Measurements from ENCODE around the gene MFN2. TPM values are rescaled to one million over a fixed set of nuclear protein-coding genes. Genes with fewer than 3 reads are reported as not detected.

The MFN2 gene
- polyA plus RNA-seq, 1 of the 3 experiments (the other 2 are of a cell fraction) = 43.2 TPM

- Histone ChIP-seq H3K4me1 (ENCODE audit: control insufficient read depth in 1 of 2, insufficient read depth in 2 of 2, low read depth in 1 of 2, low read length in 1 of 2) (no peaks in the 10 kb centered on the region; a peak in 1 of 4 replicates), H3K4me2 (no peak overlapping the region), H3K4me3 (ENCODE audit: low read depth in 2 of 2, low read length in 1 of 2) (no peak overlapping the region), H4K20me1 (ENCODE audit: insufficient read depth) (no peaks in the 10 kb centered on the region), H3K79me2 (ENCODE audit: insufficient read depth) (peaks cover 22% of the 10 kb centered on the region), H3F3A (replicated peaks; ENCODE audit: insufficient read depth) (no peaks in the 10 kb centered on the region), H3K9ac (no peak overlapping the region), H3K9me3 (no peaks in the 10 kb centered on the region), H2AFZ (ENCODE audit: low read depth) (no peak overlapping the region), H3K27ac (ENCODE audit: low read depth in 2 of 2, low read length in 1 of 2) (no peak overlapping the region), H3K9me2 (no peaks in the 10 kb centered on the region), H3K36me3 (replicated peaks in 1 of 2; ENCODE audit: control insufficient read depth in 1 of 2, insufficient read depth in 2 of 2, low read length in 1 of 2) (peaks cover 8 to 11% of the 10 kb centered on the region in 2 experiments), H3K27me3 (ENCODE audit: insufficient read depth) (no peaks in the 10 kb centered on the region)
- 85% methylated on average over 8 of the region's 9 CpGs for WGBS (ENCODE audit: low lambda C conversion rate)
- TF ChIP-seq RAD21 (IDR thresholded peaks at IDR 0.05; ENCODE audit: low read length) (no peak), CHD2 (IDR thresholded peaks at IDR 0.05; ENCODE audit: low read length, partially characterized antibody) (no peak), YY1 (IDR thresholded peaks at IDR 0.05; ENCODE audit: low read depth) (no peak), MEF2A (IDR thresholded peaks at IDR 0.05; ENCODE audit: borderline replicate concordance, low read depth) (no peak), TEAD4 (IDR thresholded peaks at IDR 0.05; ENCODE audit: borderline replicate concordance, insufficient read depth) (no peak)
- TF ChIP-seq, protein P1, sequence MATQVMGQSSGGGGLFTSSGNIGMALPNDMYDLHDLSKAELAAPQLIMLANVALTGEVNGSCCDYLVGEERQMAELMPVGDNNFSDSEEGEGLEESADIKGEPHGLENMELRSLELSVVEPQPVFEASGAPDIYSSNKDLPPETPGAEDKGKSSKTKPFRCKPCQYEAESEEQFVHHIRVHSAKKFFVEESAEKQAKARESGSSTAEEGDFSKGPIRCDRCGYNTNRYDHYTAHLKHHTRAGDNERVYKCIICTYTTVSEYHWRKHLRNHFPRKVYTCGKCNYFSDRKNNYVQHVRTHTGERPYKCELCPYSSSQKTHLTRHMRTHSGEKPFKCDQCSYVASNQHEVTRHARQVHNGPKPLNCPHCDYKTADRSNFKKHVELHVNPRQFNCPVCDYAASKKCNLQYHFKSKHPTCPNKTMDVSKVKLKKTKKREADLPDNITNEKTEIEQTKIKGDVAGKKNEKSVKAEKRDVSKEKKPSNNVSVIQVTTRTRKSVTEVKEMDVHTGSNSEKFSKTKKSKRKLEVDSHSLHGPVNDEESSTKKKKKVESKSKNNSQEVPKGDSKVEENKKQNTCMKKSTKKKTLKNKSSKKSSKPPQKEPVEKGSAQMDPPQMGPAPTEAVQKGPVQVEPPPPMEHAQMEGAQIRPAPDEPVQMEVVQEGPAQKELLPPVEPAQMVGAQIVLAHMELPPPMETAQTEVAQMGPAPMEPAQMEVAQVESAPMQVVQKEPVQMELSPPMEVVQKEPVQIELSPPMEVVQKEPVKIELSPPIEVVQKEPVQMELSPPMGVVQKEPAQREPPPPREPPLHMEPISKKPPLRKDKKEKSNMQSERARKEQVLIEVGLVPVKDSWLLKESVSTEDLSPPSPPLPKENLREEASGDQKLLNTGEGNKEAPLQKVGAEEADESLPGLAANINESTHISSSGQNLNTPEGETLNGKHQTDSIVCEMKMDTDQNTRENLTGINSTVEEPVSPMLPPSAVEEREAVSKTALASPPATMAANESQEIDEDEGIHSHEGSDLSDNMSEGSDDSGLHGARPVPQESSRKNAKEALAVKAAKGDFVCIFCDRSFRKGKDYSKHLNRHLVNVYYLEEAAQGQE (IDR thresholded peaks at IDR 0.05; ENCODE audit: low read depth, low read length) = no peak
- TF ChIP-seq, protein P2, sequence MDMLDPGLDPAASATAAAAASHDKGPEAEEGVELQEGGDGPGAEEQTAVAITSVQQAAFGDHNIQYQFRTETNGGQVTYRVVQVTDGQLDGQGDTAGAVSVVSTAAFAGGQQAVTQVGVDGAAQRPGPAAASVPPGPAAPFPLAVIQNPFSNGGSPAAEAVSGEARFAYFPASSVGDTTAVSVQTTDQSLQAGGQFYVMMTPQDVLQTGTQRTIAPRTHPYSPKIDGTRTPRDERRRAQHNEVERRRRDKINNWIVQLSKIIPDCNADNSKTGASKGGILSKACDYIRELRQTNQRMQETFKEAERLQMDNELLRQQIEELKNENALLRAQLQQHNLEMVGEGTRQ (IDR thresholded peaks at IDR 0.05; ENCODE audit: borderline replicate concordance, low read depth, low read length) = no peak
- no peak for DNase-seq
- ChIA-PET POLR2A (no interaction called here), CTCF (interaction anchor here (1.0 kb wide), 1 partner anchor 9 kb away, joined by 4 read pairs; no protein-coding TSS in a partner anchor)
These were observed 41.4 kb downstream of the MFN2 start for GRCh38 chr1:12021616-12022015.

DNA sequence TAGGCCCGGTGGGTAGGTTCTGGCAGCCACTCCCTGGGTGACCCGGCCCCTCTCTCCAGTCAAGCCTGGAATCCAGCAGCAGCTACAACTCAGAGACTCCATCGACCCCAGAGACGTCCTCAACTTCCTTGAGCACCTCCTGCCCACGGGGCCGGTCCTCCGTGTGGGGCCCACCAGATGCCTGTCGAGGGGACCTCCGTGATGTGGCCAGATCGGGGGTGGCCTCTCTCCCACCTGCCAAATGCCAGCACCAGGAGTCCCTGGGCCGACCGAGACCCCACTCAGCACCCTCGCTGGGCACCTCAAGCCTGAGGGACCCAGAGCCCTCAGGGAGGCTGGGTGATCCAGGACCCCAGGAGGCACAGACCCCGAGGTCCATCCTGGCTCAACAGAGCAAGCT lies 41.8 kb downstream of the MFN2 start:
- Histone ChIP-seq H3K4me1 (ENCODE audit: control insufficient read depth in 1 of 2, insufficient read depth in 2 of 2, low read depth in 1 of 2, low read length in 1 of 2) (no peaks in the 10 kb centered on the region; a peak in 1 of 4 replicates), H2AFZ (ENCODE audit: low read depth) (no peak overlapping the region), H3K36me3 (replicated peaks in 1 of 2; ENCODE audit: control insufficient read depth in 1 of 2, insufficient read depth in 2 of 2, low read length in 1 of 2) (peaks cover 11% of the 10 kb centered on the region in 2 experiments), H3K9me2 (no peaks in the 10 kb centered on the region), H3K4me2 (no peak overlapping the region), H3K4me3 (ENCODE audit: low read depth in 2 of 2, low read length in 1 of 2) (no peak overlapping the region), H3F3A (replicated peaks; ENCODE audit: insufficient read depth) (no peaks in the 10 kb centered on the region), H3K9me3 (no peaks in the 10 kb centered on the region), H4K20me1 (ENCODE audit: insufficient read depth) (no peaks in the 10 kb centered on the region), H3K79me2 (ENCODE audit: insufficient read depth) (peaks cover 22% of the 10 kb centered on the region), H3K9ac (no peak overlapping the region), H3K27me3 (ENCODE audit: insufficient read depth) (no peaks in the 10 kb centered on the region), H3K27ac (ENCODE audit: low read depth in 2 of 2, low read length in 1 of 2) (no peak overlapping the region)
- no peak for DNase-seq
- POLR2A ChIA-PET = no interaction called here
- CTCF ChIA-PET = interaction anchor here (1.0 kb wide), 1 partner anchor 9 kb away, joined by 4 read pairs; no protein-coding TSS in a partner anchor
- no peak for TF ChIP-seq RXRA (IDR thresholded peaks at IDR 0.05; ENCODE audit: borderline replicate concordance, low read depth)
- TF ChIP-seq, protein P3, sequence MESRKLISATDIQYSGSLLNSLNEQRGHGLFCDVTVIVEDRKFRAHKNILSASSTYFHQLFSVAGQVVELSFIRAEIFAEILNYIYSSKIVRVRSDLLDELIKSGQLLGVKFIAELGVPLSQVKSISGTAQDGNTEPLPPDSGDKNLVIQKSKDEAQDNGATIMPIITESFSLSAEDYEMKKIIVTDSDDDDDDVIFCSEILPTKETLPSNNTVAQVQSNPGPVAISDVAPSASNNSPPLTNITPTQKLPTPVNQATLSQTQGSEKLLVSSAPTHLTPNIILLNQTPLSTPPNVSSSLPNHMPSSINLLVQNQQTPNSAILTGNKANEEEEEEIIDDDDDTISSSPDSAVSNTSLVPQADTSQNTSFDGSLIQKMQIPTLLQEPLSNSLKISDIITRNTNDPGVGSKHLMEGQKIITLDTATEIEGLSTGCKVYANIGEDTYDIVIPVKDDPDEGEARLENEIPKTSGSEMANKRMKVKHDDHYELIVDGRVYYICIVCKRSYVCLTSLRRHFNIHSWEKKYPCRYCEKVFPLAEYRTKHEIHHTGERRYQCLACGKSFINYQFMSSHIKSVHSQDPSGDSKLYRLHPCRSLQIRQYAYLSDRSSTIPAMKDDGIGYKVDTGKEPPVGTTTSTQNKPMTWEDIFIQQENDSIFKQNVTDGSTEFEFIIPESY (IDR thresholded peaks at IDR 0.05; ENCODE audit: borderline replicate concordance, low read depth) = no peak
- TF ChIP-seq SIN3A (IDR thresholded peaks at IDR 0.05; ENCODE audit: borderline replicate concordance, low read depth, low read length) = no peak
- TF ChIP-seq RAD21 (IDR thresholded peaks at IDR 0.05; ENCODE audit: low read length) = no peak
- no peak for TF ChIP-seq EZH2phosphoT487 (IDR thresholded peaks at IDR 0.05; ENCODE audit: borderline replicate concordance, low read depth)
- TF ChIP-seq GATA2 (CRISPR knock-in tag; IDR thresholded peaks at IDR 0.05) = no peak
- no peak for TF ChIP-seq SMC3 (IDR thresholded peaks at IDR 0.05; ENCODE audit: low read depth, low read length)
- TF ChIP-seq YY1 (IDR thresholded peaks at IDR 0.05; ENCODE audit: low read depth) = no peak
- TF ChIP-seq, protein P4, sequence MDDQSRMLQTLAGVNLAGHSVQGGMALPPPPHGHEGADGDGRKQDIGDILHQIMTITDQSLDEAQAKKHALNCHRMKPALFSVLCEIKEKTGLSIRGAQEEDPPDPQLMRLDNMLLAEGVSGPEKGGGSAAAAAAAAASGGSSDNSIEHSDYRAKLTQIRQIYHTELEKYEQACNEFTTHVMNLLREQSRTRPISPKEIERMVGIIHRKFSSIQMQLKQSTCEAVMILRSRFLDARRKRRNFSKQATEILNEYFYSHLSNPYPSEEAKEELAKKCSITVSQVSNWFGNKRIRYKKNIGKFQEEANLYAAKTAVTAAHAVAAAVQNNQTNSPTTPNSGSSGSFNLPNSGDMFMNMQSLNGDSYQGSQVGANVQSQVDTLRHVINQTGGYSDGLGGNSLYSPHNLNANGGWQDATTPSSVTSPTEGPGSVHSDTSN (IDR thresholded peaks at IDR 0.05) = no peak
- WGBS (ENCODE audit: low lambda C conversion rate) = 86% methylated on average over 1 of the region's 14 CpGs

Measured in SK-N-SH (cell line).